HCT116 (cell line): Measurements from ENCODE around the gene SEMA5A. TPM values are rescaled to one million over a fixed set of nuclear protein-coding genes. Genes with fewer than 3 reads are reported as not detected.

Experiments used
- ATAC-seq: fragments of 200-7000 bp; cut with Tn5 transposase; 2 replicates; pipeline ENCODE4 v1.9.1; 2020; ENCODE audit warnings: mild to moderate bottlenecking, moderate library complexity
- BruUV-seq: library from RNA; stranded (reverse); fragments of 400-500 nt; replicated peaks from 2 replicates; lab custom pipeline; 2021; lab: Mats Ljungman, UMichigan
- CTCF ChIA-PET: fragments of 300-600 bp; sonication (Branson Sonifier 250); formaldehyde crosslinking; loops from one replicate; lab custom pipeline; 2021; ENCODE audit warnings: antibody characterized with exemption; lab: Charles Lee
- POLR2A ChIA-PET: fragments of 300-600, 350-600 bp; sonication (Branson Sonifier 250); formaldehyde crosslinking; loops from one replicate; lab custom pipeline; 2021; ENCODE audit warnings: antibody characterized with exemption; lab: Charles Lee
- RAD21 ChIA-PET, 2 experiments: fragments of 300-600 bp; sonication (Branson Sonifier 250); formaldehyde crosslinking; loops; one replicate each; lab custom pipeline; 2023; ENCODE audit warnings: low total read pairs in 2 of 2; ENCODE audit not compliant: uncharacterized antibody in 2 of 2, unreplicated experiment in 2 of 2, low non-redundant PET in 1 of 2; lab: Charles Lee
- DNase-seq: peaks from one replicate; pipeline ENCODE4 v3.0.0-alpha.2; 2010; ENCODE audit warnings: low read depth, low spot score
- H2AFZ ChIP-seq: fragments of 200-600 bp; shearing (Covaris generic), sonication (generic); 2 replicates; pipeline ENCODE4 v1.6.1; 2017; ENCODE audit warnings: low read depth, mixed run types, mixed read lengths, antibody characterized with exemption, low read length; ENCODE audit not compliant: poor library complexity, severe bottlenecking
- H3K27ac ChIP-seq: 2 replicates; pipeline ENCODE4 v1.5.1; 2012; ENCODE audit warnings: low read depth, low read length
- H3K27me3 ChIP-seq: fragments of 200-600 bp; sonication (generic); 2 replicates; pipeline ENCODE4 v1.6.1; 2016; ENCODE audit warnings: mixed run types, low read length, mixed read lengths; ENCODE audit not compliant: insufficient read depth
- H3K36me3 ChIP-seq, 2 experiments: fragments of 200-500 bp in 1 of 2; fragments of 200-600 bp in 1 of 2; sonication (Bioruptor generic) in 1 of 2; sonication (generic) in 1 of 2; 2 replicates each; pipeline versions ENCODE4 v1.5.1 to v1.6.1; 2014 to 2016; ENCODE audit warnings: low read length in 2 of 2, inconsistent platforms in 1 of 2, mixed read lengths in 1 of 2, mixed run types in 1 of 2; ENCODE audit not compliant: insufficient read depth in 2 of 2, control insufficient read depth in 1 of 2
- H3K4me1 ChIP-seq, 2 experiments: fragments of 200-600 bp in 1 of 2; sonication (generic) in 1 of 2; 2 replicates each; pipeline versions ENCODE4 v1.5.1 to v1.6.1; 2012 to 2017; ENCODE audit warnings: low read length in 2 of 2, inconsistent platforms in 1 of 2, mild to moderate bottlenecking in 1 of 2, mixed read lengths in 1 of 2, mixed run types in 1 of 2, moderate library complexity in 1 of 2; ENCODE audit not compliant: insufficient read depth in 2 of 2, control insufficient read depth in 1 of 2
- H3K4me2 ChIP-seq: fragments of 200-600 bp; sonication (generic); 2 replicates; pipeline ENCODE4 v1.6.1; 2017; ENCODE audit warnings: mixed run types, low read length, mixed read lengths
- H3K4me3 ChIP-seq, 2 experiments: fragments of 200-600 bp in 1 of 2; sonication (generic) in 1 of 2; replicated peaks in 1 of 2; 2 replicates each; pipeline ENCODE4 v1.5.1; 2011 to 2016; ENCODE audit warnings: low read length in 2 of 2, control low read depth in 1 of 2, low read depth in 1 of 2, mild to moderate bottlenecking in 1 of 2, mixed read lengths in 1 of 2, mixed run types in 1 of 2
- H3K79me2 ChIP-seq: fragments of 200-600 bp; sonication (generic); 2 replicates; pipeline ENCODE4 v1.6.1; 2017; ENCODE audit warnings: mild to moderate bottlenecking, mixed run types, low read length, moderate library complexity, mixed read lengths; ENCODE audit not compliant: insufficient read depth
- H3K9ac ChIP-seq: fragments of 200-600 bp; sonication (generic); 2 replicates; pipeline ENCODE4 v1.6.1; 2016; ENCODE audit warnings: low read length, mixed read lengths
- H3K9me2 ChIP-seq: fragments of 200-600 bp; sonication (generic), shearing (Covaris generic); 2 replicates; pipeline ENCODE4 v1.6.1; 2017; ENCODE audit warnings: mixed run types, mild to moderate bottlenecking, moderate library complexity; ENCODE audit not compliant: insufficient read depth
- H3K9me3 ChIP-seq, 2 experiments: fragments of 200-500 bp in 1 of 2; fragments of 200-600 bp in 1 of 2; sonication (Bioruptor generic) in 1 of 2; sonication (generic) in 1 of 2; 2 replicates each; pipeline ENCODE4 v1.6.1; 2014 to 2017; ENCODE audit warnings: low read length in 2 of 2, mixed read lengths in 2 of 2, inconsistent platforms in 1 of 2, low read depth in 1 of 2, mild to moderate bottlenecking in 1 of 2, mixed run types in 1 of 2, moderate library complexity in 1 of 2; ENCODE audit not compliant: control insufficient read depth in 1 of 2, insufficient read depth in 1 of 2
- H4K20me1 ChIP-seq: fragments of 200-600 bp; sonication (generic), shearing (Covaris generic); 2 replicates; pipeline ENCODE4 v1.6.1; 2017; ENCODE audit warnings: mixed run types, mild to moderate bottlenecking, moderate library complexity; ENCODE audit not compliant: insufficient read depth
- ATF3 ChIP-seq: IDR thresholded peaks from 2 replicates; pipeline ENCODE4 v1.6.1; 2012
- CEBPB ChIP-seq: IDR thresholded peaks from 2 replicates; pipeline ENCODE4 v1.6.1; 2012; ENCODE audit warnings: low read depth
- CTCF ChIP-seq, 3 experiments: fragments of 200-600 bp in 1 of 3; sonication (generic) in 1 of 3; IDR thresholded peaks in 2 of 3; conservative IDR thresholded peaks in 1 of 3; 2 replicates each; pipeline ENCODE4 v1.5.1; 2012 to 2017; ENCODE audit warnings: low read depth in 2 of 3, low read length in 2 of 3, antibody characterized with exemption in 1 of 3, borderline replicate concordance in 1 of 3, control low read depth in 1 of 3, mild to moderate bottlenecking in 1 of 3, mixed read lengths in 1 of 3, mixed run types in 1 of 3, moderate library complexity in 1 of 3; ENCODE audit not compliant: insufficient read depth in 1 of 3
- EGR1 ChIP-seq: IDR thresholded peaks from 2 replicates; pipeline ENCODE4 v1.6.1; 2012; ENCODE audit warnings: low read depth
- ELF1 ChIP-seq: IDR thresholded peaks from 2 replicates; pipeline ENCODE4 v1.6.1; 2012; ENCODE audit warnings: low read depth, borderline replicate concordance
- EZH2 ChIP-seq: fragments of 200-600 bp; sonication (generic); IDR thresholded peaks from 2 replicates; pipeline ENCODE4 v1.6.1; 2017; ENCODE audit warnings: antibody characterized with exemption, mixed run types
- EZH2phosphoT487 ChIP-seq: fragments of 200-600 bp; IDR thresholded peaks from 2 replicates; pipeline ENCODE4 v1.6.1; 2018; ENCODE audit warnings: antibody characterized with exemption, borderline replicate concordance
- JUND ChIP-seq: IDR thresholded peaks from 2 replicates; pipeline ENCODE4 v1.6.1; 2012
- MAX ChIP-seq: IDR thresholded peaks from 2 replicates; pipeline ENCODE4 v1.6.1; 2012
- POLR2A ChIP-seq: IDR thresholded peaks from 2 replicates; pipeline ENCODE4 v1.7.0; 2011; ENCODE audit warnings: borderline replicate concordance; ENCODE audit not compliant: insufficient read depth, insufficient read length; ENCODE audit errors: extremely low read depth
- POLR2AphosphoS5 ChIP-seq: IDR thresholded peaks from 2 replicates; pipeline ENCODE4 v1.6.1; 2011; ENCODE audit warnings: mild to moderate bottlenecking, low read depth, low read length, moderate library complexity
- REST ChIP-seq: IDR thresholded peaks from 2 replicates; pipeline ENCODE4 v1.6.1; 2012; ENCODE audit warnings: low read depth
- SIN3A ChIP-seq: IDR thresholded peaks from 2 replicates; pipeline ENCODE4 v1.6.1; 2012; ENCODE audit warnings: low read depth
- SRF ChIP-seq: IDR thresholded peaks from 2 replicates; pipeline ENCODE4 v1.6.1; 2012; ENCODE audit warnings: low read depth
- TCF7L2 ChIP-seq: IDR thresholded peaks from 2 replicates; pipeline ENCODE4 v1.7.0; 2011; ENCODE audit warnings: borderline replicate concordance, inconsistent platforms; ENCODE audit not compliant: insufficient read depth, insufficient read length; ENCODE audit errors: extremely low read depth
- YY1 ChIP-seq: IDR thresholded peaks from 2 replicates; pipeline ENCODE4 v1.6.1; 2011; ENCODE audit warnings: low read length, low read depth, moderate library complexity, mild to moderate bottlenecking; ENCODE audit not compliant: insufficient replicate concordance; ENCODE audit errors: extremely low read depth
- intact Hi-C: fragments of 100-400 bp; cut with micrococcal nuclease; formaldehyde crosslinking; loops from 2 replicates; pipeline ENCODE4 v1.10.0; 2022
- total RNA-seq: library from RNA; stranded (reverse); gene quantifications from one replicate; pipeline ENCODE4 v1.2.1, GENCODE V29; 2021; ENCODE audit not compliant: unreplicated experiment

Gene SEMA5A
- total RNA-seq, 1 experiment from 2014 or later: 0.02 TPM

- TF ChIP-seq ELF1 (no peak), EZH2phosphoT487 (no peak), POLR2A (no peak), EGR1 (no peak)
Measured at GRCh38 chr5:9479990-9480389, 65.9 kb downstream of the SEMA5A start (continued).

- no peaks in the 10 kb centered on the region for H4K20me1 ChIP-seq
- no peaks in the 10 kb centered on the region for H3K4me1 ChIP-seq
- H3K27ac ChIP-seq: no peak overlapping the region
- POLR2A ChIA-PET: no interaction called here
- DNase-seq: no peak
- H3K9me3 ChIP-seq: peaks cover 4 to 12% of the 10 kb centered on the region in 2 experiments; a peak in 2 of 4 replicates
- CTCF ChIA-PET: no interaction called here
- H3K36me3 ChIP-seq: no peaks in the 10 kb centered on the region
- no peak for ATAC-seq
- RAD21 ChIA-PET: no interaction called here
- intact Hi-C loops: no loop called here
- no peak overlapping the region for H3K4me3 ChIP-seq
- no peaks in the 10 kb centered on the region for H3K79me2 ChIP-seq
- H3K9me2 ChIP-seq: no peaks in the 10 kb centered on the region
- H2AFZ ChIP-seq: no peak overlapping the region
- H3K27me3 ChIP-seq: no peaks in the 10 kb centered on the region
- no peak overlapping the region for H3K4me2 ChIP-seq
- no TSS peak for BruUV-seq
- H3K9ac ChIP-seq: no peak overlapping the region
- no peak for TF ChIP-seq SRF
- no peak for TF ChIP-seq CTCF (IDR thresholded peaks at IDR 0.05 in 2 of 3, conservative IDR thresholded peaks at IDR 0.05 in 1 of 3; ENCODE audit: borderline replicate concordance in 1 of 3, insufficient read depth in 1 of 3, low read depth in 2 of 3, low read length in 2 of 3)
- TF ChIP-seq JUND: no peak
- TF ChIP-seq CEBPB: no peak
- no peak for TF ChIP-seq EZH2
- TF ChIP-seq ELF1: no peak
- TF ChIP-seq POLR2AphosphoS5: no peak
- no peak for TF ChIP-seq POLR2A
- TF ChIP-seq YY1: no peak
- no peak for TF ChIP-seq MAX
- no peak for TF ChIP-seq EGR1
- no peak for TF ChIP-seq REST
- no peak for TF ChIP-seq TCF7L2
- no peak for TF ChIP-seq ATF3
- TF ChIP-seq SIN3A: no peak
Measured at GRCh38 chr5:9479361-9479760, 66.5 kb downstream of the SEMA5A start.
